Fibroblast of lung (primary cell): Measurements from ENCODE around the gene NSMF. TPM values are rescaled to one million over a fixed set of nuclear protein-coding genes. Genes with fewer than 3 reads are reported as not detected.

ENCODE experiments used
- DNase-seq, 2 donors: peaks; one replicate each; pipeline versions ENCODE4 v3.0.0 to v3.0.0-alpha.2; 2010; ENCODE audit warnings: low read depth in 2 of 2
- H2AFZ ChIP-seq: 2 replicates; pipeline ENCODE4 v1.5.1; 2012; ENCODE audit warnings: low read length, control low read depth, inconsistent platforms
- H3K27ac ChIP-seq: 2 replicates; pipeline ENCODE4 v1.5.1; 2011; ENCODE audit warnings: low read length, control low read depth; ENCODE audit not compliant: insufficient read depth
- H3K27me3 ChIP-seq: 2 replicates; pipeline ENCODE4 v1.5.1; 2011; ENCODE audit warnings: mild to moderate bottlenecking, low read length; ENCODE audit not compliant: control insufficient read depth, insufficient read depth
- H3K36me3 ChIP-seq: 2 replicates; pipeline ENCODE4 v1.5.1; 2011; ENCODE audit warnings: low read length; ENCODE audit not compliant: control insufficient read depth, insufficient read depth
- H3K4me1 ChIP-seq: 2 replicates; pipeline ENCODE4 v1.5.1; 2011; ENCODE audit warnings: low read length; ENCODE audit not compliant: control insufficient read depth, insufficient read depth; ENCODE audit errors: extremely low read depth
- H3K4me2 ChIP-seq: 2 replicates; pipeline ENCODE4 v1.5.1; 2011; ENCODE audit warnings: low read length, control low read depth; ENCODE audit not compliant: insufficient read depth; ENCODE audit errors: extremely low read depth
- H3K4me3 ChIP-seq, 4 experiments: fragments of 200-600 bp in 1 of 4; sonication (generic) in 1 of 4; replicated peaks in 1 of 4; 2 replicates each; pipeline ENCODE4 v1.5.1; 2011 to 2016; ENCODE audit warnings: low read length in 4 of 4, low read depth in 3 of 4, mild to moderate bottlenecking in 3 of 4, control low read depth in 2 of 4, inconsistent platforms in 1 of 4, mixed read lengths in 1 of 4; ENCODE audit not compliant: insufficient read depth in 1 of 4; ENCODE audit errors: control extremely low read depth in 1 of 4
- H3K79me2 ChIP-seq: 2 replicates; pipeline ENCODE4 v1.5.1; 2012; ENCODE audit warnings: mild to moderate bottlenecking, low read length, inconsistent platforms; ENCODE audit not compliant: control insufficient read depth, insufficient read depth
- H3K9ac ChIP-seq: 2 replicates; pipeline ENCODE4 v1.5.1; 2011; ENCODE audit warnings: mild to moderate bottlenecking, low read length, control low read depth; ENCODE audit not compliant: insufficient read depth
- H3K9me3 ChIP-seq: 2 replicates; pipeline ENCODE4 v1.5.1; 2012; ENCODE audit warnings: low read depth, low read length; ENCODE audit not compliant: control insufficient read depth, insufficient read depth
- H4K20me1 ChIP-seq: 2 replicates; pipeline ENCODE4 v1.5.1; 2011; ENCODE audit warnings: low read length; ENCODE audit not compliant: control insufficient read depth, insufficient read depth; ENCODE audit errors: extremely low read depth
- CTCF ChIP-seq, 2 donors: IDR thresholded peaks in 1 of 2; conservative IDR thresholded peaks in 1 of 2; 1 replicate in 1 of 2; 2 replicates in 1 of 2; pipeline ENCODE4 v1.5.1; 2011 to 2012; ENCODE audit warnings: low read length in 2 of 2, control low read depth in 1 of 2, inconsistent platforms in 1 of 2, low read depth in 1 of 2, mild to moderate bottlenecking in 1 of 2
- EZH2 ChIP-seq: IDR thresholded peaks from 2 replicates; pipeline ENCODE4 v1.5.1; 2012; ENCODE audit warnings: low read length, control low read depth, mild to moderate bottlenecking; ENCODE audit errors: missing control alignments
- polyA plus RNA-seq, 2 donors: library from polyadenylated mRNA; depleted of rRNA in 1 of 2; stranded (reverse) in 1 of 2; unstranded in 1 of 2; fragments of >200 nt; gene quantifications; 2 replicates each; pipeline ENCODE4 v1.2.1, GENCODE V29; 2011 to 2012; ENCODE audit warnings: missing spikeins in 1 of 2
- total RNA-seq: library from RNA; depleted of rRNA; stranded (reverse); fragments of >200 nt; gene quantifications from 2 replicates; pipeline ENCODE4 v1.2.1, GENCODE V29; 2014

Gene NSMF
- total and polyA plus RNA-seq, 2 donors (not counting 1 experiment from before 2014, with no cell fraction given) = 13.4 to 15.0 TPM

DNA sequence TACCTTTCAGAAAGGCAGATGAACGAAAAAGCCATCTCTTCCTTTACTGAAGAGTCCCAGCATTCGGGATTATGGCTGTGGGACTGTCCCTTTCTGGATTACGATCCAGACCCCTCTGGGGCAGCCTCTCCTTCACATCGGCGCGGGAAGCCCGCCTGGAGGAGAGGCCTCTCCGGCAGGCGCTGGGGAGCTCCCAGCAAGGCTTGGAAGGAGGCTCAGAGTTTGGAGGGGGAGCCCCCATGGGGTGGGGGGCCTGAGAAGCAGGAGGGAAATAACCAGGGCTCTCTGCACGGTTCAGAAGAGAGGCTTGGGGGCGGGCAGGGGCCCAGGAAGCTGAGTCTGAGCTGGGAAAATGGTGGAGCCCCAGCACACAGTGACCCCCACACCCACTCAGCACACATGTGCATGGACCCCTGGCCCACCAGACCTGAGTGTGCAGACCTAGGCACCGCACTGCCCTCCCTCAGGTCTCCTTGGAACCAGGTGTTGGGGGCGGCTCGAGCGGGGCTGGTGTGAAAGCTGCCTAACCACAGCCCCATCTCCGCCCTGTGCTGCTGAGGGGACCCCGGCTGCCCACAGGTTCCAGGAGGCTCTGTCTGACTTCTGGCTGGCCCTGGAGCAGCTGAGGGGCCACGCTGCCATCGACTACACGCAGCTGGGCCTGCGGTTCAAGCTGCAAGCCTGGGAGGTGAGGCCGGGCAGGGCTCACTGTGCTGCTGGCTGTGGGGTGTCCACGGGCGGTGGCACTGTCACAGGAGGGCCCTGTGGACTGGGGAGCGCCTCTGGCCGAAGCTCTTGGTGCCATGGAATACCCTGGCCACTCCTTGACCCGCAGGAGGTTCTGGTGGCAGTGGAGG is 31.5 kb downstream of the NSMF start:
- no peak for DNase-seq
- TF ChIP-seq EZH2 = no peak
- TF ChIP-seq CTCF (conservative IDR thresholded peaks at IDR 0.05 in 1 of 2, IDR thresholded peaks at IDR 0.05 in 1 of 2; ENCODE audit: low read depth in 1 of 2, low read length in 2 of 2) = no peak
- H3K36me3 ChIP-seq = no peaks in the 10 kb centered on the region
- H3K79me2 ChIP-seq = no peaks in the 10 kb centered on the region
- H3K27ac ChIP-seq = no peak overlapping the region
- peaks cover 8% of the 10 kb centered on the region for H3K4me1 ChIP-seq
- H4K20me1 ChIP-seq = no peaks in the 10 kb centered on the region
- H3K4me2 ChIP-seq = no peak overlapping the region
- no peaks in the 10 kb centered on the region for H3K27me3 ChIP-seq
- H2AFZ ChIP-seq = no peak overlapping the region
- H3K9ac ChIP-seq = no peak overlapping the region
- H3K9me3 ChIP-seq = no peaks in the 10 kb centered on the region
- H3K4me3 ChIP-seq = no peak overlapping the region

- Histone ChIP-seq H3K4me3 (no peak overlapping the region), H3K79me2 (peaks cover 2% of the 10 kb centered on the region), H3K36me3 (no peaks in the 10 kb centered on the region), H3K4me1 (peaks cover 8% of the 10 kb centered on the region), H3K4me2 (no peak overlapping the region), H3K27me3 (no peaks in the 10 kb centered on the region), H4K20me1 (no peaks in the 10 kb centered on the region), H3K9me3 (no peaks in the 10 kb centered on the region), H2AFZ (no peak overlapping the region), H3K27ac (no peak overlapping the region), H3K9ac (no peak overlapping the region)
- no peak for DNase-seq
- TF ChIP-seq CTCF (conservative IDR thresholded peaks at IDR 0.05 in 1 of 2, IDR thresholded peaks at IDR 0.05 in 1 of 2; ENCODE audit: low read depth in 1 of 2, low read length in 2 of 2) (no peak), EZH2 (no peak)
These were observed 33.0 kb downstream of the NSMF start for GRCh38 chr9:137426018-137426681.

DNA sequence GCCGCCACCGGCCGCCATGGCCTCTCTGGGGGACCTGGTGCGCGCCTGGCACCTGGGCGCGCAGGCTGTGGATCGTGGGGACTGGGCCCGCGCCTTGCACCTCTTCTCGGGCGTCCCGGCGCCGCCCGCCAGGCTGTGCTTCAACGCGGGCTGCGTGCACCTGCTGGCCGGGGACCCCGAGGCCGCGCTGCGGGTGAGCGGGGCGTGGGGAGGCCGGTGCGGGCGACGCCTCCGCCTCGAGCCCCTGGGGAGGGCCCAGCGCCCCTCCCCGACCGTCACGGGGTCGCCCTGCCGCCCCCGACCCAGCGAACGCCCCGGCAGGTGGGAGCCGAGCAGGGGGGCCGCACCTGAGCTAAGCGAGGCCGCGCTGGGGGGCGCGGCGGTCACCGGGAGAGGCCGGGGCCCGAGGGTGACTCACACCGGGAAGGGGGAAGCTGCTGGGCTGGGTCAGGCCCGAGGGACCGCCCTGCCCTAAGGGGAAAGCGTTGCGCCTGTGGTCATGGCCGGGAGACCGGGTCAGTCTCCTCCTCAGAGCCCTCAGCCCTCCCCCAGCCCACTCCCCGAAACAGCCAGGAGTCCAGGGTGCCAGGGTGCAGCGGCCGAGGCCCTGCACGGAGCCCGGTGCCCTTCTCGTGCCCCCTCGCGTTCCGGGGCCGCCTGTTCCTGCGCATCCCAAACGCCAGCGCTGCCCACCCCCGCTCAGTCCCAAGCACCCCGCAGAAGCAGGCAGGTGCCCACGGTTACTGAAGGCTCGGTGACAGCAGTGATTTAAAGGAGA is 35.4 kb downstream of the NSMF start:
- Histone ChIP-seq H3K27me3 (no peaks in the 10 kb centered on the region), H3K27ac (no peak overlapping the region), H3K9ac (no peak overlapping the region), H3K9me3 (no peaks in the 10 kb centered on the region), H2AFZ (no peak overlapping the region), H4K20me1 (no peaks in the 10 kb centered on the region), H3K4me3 (peak overlapping the region in 2 of 4 experiments; percentile 41 to 85), H3K4me2 (peak overlapping the region; percentile 40), H3K4me1 (peaks cover 8% of the 10 kb centered on the region), H3K79me2 (peaks cover 2% of the 10 kb centered on the region), H3K36me3 (no peaks in the 10 kb centered on the region)
- no peak for DNase-seq
- no peak for TF ChIP-seq CTCF (conservative IDR thresholded peaks at IDR 0.05 in 1 of 2, IDR thresholded peaks at IDR 0.05 in 1 of 2; ENCODE audit: low read depth in 1 of 2, low read length in 2 of 2)
- TF ChIP-seq EZH2 = no peak
